NOMO-1 treated with dmso at 0.1 percent for 144 hours (cell line): ENCODE results near the gene ZC3H13.
A peak's percentile ranks its signal among the peaks of the same experiment; 100 is the strongest.

ENCODE experiments used
- DNase-seq: peaks from one replicate; lab custom pipeline; 2025; ENCODE audit not compliant: unreplicated experiment; lab: John Stamatoyannopoulos, UW

Gene ZC3H13, protein sequence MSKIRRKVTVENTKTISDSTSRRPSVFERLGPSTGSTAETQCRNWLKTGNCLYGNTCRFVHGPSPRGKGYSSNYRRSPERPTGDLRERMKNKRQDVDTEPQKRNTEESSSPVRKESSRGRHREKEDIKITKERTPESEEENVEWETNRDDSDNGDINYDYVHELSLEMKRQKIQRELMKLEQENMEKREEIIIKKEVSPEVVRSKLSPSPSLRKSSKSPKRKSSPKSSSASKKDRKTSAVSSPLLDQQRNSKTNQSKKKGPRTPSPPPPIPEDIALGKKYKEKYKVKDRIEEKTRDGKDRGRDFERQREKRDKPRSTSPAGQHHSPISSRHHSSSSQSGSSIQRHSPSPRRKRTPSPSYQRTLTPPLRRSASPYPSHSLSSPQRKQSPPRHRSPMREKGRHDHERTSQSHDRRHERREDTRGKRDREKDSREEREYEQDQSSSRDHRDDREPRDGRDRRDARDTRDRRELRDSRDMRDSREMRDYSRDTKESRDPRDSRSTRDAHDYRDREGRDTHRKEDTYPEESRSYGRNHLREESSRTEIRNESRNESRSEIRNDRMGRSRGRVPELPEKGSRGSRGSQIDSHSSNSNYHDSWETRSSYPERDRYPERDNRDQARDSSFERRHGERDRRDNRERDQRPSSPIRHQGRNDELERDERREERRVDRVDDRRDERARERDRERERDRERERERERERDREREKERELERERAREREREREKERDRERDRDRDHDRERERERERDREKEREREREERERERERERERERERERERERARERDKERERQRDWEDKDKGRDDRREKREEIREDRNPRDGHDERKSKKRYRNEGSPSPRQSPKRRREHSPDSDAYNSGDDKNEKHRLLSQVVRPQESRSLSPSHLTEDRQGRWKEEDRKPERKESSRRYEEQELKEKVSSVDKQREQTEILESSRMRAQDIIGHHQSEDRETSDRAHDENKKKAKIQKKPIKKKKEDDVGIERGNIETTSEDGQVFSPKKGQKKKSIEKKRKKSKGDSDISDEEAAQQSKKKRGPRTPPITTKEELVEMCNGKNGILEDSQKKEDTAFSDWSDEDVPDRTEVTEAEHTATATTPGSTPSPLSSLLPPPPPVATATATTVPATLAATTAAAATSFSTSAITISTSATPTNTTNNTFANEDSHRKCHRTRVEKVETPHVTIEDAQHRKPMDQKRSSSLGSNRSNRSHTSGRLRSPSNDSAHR (N-terminal part only)

DNA sequence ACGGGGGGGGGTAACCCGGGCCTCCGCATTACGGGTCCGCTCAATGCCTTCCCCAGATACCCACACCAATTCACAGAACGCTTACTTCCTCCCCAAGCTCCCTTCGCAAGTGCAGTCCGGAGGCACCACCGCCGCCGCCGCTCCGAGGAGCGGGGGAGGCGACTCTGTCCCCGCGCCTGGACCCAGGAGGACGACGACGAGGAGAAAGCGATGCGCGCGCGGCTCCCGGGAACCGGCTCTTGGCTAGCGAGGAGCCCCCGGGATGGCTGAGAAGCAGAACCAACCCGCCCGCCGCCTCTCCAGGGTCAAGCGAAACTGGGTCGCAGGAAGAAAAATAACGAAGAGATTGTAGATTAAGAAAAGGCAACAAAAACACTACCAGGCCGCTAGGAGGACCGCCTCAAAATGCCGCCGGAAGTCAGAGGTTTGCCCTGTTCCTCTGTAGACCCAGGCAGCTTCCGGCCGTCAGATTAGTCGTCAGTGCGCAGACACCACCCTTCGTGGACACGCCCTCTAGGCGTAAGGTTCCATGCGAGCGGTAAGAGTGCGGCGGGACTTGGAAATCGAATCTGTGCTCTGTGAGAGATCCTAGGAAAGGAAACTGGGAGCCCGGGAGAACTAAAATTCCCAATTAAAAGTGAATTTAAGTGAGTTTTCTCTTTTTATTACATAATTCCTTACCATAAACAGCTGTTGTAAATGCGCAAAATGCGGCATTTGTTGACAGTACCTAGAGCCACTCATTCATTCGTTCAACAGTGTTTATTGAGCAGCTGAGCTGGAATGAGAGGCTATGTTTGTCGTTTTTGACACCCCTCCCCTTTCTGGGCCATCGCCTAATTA is at the start of gene ZC3H13:
Gene ZC3H13 (minus strand): TSS at position 428 of the 843 bp plus-strand sequence. CDS start 7,239 bp downstream, outside the sequence.
- DNase-seq, result peak; percentile 91

DNA sequence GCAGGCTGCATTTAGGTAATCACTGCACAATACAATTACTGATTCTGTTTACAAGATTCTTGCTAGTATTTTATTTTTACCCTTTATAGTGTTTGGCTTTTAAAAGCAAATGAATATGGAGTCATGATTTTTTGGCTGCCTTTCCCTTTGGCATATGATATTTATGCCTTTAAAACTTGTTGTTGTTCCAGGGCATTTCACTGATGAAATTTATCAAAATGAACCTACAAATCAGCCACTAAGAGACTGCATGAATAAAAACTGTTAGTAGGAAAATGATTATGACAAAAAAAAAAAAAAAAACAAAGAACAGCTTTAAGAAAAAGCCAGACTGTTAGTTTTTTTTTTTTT is 49.7 kb upstream of the ZC3H13 start:
- DNase-seq, result no peak

DNA sequence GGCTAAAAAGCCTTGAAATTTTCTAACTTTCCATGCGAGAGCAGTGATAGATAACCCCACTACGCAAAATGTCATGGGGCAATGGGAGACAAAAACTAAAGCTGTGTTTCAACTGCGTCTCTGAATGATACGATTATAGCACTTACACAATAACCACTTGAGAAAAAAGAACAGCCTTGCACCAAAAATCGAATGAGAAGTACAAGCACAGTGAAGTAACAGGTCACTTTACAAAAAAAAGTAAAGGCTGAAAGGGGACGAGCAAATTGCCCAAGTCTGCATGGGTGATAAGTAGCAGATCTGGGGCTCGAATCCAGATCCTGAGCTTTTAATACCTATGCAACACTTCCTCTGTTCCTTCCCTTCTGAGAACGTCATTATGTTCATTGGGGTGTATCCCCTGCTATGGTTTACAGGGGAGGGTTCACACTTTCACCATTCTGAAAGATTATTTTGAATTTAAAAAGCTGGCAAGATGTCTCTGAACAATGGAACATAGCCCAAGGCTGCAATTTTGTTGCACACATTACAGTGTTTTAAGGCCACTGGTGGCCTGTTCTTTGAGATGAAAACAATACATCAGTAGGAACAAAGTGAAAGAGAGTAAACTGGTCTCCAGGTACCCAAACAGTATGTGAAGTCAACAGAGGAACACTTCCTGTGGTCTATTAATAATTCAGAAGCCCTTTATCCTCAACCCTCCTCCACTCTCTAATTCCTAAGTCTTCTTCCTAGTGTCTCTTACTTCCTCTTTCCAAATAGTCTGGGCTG is 49.1 kb upstream of the ZC3H13 start:
- DNase-seq, result peak; percentile 48

DNA sequence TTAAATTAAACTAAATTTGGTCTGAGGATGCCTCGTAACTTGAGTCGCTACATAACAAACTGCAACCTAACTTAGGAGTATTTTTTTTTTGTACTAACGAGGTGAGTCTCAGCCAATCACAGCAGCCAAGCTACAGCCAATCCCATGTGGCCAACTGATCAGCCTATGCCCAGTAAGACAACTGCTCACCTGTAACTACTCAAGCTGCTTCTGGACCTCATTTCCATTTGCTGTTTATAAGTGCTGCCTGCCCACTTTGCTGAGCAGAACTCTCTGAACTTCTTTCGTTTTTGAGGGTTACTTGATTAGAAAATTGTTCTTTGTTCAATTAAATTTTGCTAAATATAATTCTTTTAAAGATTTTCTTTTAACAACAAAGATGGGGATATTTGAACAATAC is 48.5 kb upstream of the ZC3H13 start:
- no peak for DNase-seq

DNA sequence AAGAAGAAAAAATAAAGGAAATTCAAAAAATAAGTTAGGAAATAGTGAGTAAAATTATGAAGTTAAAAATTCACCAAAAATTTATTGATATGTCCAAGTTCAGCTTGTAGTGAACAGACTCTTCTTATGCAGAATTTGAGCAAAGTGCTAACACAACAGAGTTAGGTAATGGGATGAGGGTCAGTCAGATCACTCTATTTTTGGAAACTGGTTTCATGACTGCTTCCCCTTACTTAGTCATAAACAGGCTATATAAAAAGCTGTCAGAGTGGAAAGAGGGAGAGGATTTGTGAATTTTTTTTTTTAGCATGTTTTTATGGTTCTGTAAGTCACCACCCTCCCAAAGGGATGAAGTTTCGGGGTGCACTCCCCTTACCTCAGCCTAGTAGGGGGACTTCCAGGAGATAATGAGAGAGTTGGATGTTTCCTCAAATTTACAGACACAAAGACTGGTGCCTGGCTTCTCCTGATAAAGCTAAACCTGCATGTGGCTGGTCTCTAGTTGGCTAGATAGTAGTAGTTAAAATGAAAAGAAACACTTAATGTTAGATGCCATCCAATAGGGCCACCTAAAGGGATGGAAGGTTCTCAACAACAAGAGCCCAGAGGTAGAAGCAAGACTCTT is 47.8 kb upstream of the ZC3H13 start:
- peak; percentile 44 for DNase-seq

DNA sequence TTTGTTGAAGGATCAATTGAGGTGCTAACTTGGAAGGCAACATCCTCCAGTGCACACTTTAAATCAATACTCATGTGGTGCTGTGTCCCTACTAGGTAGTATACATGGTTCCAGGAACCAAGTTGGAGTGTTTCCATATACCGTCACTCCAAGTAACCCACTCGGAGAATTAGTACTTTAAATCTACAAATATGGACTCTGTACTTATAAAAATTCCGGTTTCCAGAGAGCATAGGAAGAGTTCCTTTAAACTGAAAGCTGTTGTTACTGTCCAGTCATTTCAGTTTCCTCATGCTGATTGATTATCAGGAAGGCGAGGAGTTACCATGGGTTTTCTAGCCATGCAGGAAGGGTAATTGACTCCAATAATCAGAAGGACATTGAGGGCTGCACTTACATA is 45.1 kb upstream of the ZC3H13 start:
- no peak for DNase-seq

DNA sequence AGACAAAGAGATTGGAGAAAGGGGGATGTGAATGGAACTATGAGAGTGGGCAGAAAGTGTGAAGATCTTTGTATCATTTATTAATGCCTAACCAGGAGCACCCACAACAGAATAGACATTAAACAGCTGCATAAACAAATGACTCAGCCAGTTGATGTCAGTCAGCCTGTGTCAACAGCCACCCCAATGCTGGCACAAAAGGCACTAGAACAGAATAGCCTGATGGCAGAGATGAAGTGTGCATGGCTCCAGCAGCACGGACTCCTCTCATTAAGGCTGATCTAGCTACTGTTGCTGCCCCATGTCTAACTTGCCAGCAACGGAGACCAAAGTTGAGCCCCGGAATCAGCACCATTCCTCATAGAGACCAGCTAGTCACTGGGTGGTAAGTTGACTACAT is 44.5 kb upstream of the ZC3H13 start:
- no peak for DNase-seq

DNA sequence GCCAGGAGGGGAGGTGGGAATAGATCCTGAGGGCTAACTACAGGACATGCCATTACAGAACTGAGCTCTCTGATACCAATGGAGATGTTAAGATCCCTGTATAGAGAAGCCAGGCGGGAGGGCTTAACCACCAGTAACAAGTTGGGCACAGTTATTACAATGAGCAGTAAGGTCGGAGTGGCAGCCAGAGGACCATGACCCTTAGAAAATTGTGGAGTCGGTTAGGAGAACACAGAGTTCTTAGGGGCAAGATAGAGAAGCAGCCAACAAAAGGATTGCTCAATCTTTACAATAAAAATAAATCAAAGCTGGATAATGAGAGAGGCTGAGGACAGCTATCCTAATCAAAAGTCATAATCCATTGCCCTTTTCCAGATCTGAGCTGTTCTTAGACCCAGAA is 41.9 kb upstream of the ZC3H13 start:
- DNase-seq, result no peak

DNA sequence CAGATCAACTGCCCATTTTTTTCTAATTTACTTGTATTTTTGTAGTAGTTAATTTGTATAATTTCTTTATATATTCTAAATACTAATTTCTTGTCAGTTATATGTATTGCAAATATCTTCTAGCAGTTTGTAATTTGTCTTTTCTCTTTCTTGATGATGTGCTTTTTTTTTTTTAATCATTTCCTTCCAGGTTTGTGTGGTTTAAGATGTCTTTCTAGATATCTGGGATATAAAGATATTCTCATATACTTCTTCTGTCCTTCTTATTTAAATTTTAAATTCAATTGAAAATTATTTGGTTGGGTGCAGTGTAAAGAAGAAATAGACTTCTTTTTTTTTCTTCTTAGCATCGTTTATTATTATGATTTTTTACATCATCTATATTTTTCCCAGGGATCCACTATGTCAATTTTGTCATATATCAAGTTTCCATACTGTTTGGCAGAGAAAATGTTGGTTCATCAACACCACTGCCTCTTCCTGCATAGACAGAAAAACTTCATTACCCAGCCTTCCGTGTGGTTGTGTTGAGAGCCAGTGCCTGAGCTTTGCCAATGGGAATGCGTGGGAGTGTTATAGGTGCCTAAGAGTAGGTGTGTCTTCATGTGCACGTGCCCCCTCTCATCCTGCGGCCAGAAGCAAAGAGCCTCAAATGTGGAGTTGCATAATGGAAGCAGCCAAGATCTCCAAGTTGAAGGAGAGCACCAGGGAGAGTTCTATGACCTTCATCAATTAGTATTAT is 36.4 kb upstream of the ZC3H13 start:
- DNase-seq, result no peak

DNA sequence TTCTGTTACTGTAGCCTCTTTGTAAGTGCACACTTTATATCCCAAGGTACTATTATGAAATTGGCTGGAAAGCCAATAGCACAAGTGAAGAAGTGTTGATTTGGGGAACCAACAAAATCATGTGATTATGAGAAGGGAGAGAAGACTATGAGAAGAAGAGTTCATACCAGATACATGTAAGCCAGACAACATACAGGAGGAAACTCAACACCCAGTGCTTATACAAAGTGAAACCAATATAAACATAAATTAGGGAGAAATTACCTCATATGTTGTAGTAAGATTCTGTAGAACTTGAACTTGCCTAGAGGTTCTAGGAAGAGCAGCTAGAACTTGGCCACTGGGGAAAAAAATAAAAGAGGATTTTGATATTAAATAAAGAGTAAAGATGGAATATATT is 34.9 kb upstream of the ZC3H13 start:
- DNase-seq, result no peak

DNA sequence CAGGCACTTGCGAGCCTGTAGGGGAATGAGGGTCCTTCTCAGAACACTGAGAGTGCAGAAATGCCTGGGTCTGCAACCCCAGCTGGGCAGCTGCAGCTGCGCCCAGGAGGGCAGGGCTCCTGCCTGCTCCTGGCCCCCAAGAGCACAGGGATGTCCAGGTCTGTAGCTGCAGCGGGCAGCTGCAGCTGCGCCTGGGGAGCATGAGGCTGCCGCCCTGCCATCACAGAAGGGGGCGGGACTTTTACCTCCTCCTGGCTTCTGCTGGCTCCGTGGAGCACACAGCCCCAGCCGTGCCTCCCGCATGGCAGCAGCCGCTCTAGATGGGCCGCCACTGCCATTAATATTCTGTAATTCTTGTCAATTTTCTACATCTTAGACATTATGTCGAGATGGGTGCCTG is 34.4 kb upstream of the ZC3H13 start:
- DNase-seq, result no peak

DNA sequence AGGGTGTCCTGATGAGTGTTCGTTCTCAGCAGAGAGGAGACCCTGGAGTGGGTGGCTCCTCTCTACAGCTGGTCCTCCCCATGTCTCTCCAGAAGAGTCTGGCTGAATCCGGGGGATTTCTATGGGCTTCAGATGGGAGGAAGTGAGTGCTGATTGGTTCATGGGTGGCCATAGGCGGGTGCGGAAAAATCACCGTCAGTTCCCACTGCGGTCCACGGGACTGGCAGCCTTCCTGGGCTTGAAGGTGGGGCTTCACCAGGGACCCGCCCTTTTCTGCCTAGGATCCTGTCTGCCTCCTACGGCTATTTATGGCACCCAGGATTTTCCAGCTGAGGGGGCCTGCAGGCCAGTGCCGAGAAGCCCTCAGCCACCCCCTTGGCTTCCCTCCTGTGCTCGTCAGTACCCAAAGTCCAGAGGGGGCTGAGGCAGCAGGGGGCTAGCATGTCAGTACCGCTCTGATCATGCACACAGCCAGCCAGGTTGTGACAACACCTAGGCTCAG is 33.9 kb upstream of the ZC3H13 start:
- DNase-seq, result no peak

DNA sequence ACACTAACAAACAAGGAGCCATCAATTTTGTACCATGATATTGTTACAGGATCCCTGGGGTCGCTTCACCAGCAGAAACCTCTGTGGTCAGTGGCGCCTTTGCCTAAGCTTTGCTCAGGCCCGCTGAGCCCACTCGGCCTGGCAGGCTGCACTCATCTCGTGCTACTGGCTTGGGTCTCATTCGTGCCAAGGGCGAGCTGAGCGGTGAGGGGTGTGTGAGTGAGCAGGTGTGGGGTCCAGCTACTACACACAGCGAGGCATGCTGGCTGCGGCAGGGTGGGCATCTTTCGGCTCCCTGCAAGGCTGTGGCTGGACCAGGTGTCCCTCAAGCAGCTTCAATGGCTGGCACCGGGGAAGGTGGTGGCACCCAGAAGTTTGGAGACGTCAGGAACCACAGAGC is 33.2 kb upstream of the ZC3H13 start:
- no peak for DNase-seq

DNA sequence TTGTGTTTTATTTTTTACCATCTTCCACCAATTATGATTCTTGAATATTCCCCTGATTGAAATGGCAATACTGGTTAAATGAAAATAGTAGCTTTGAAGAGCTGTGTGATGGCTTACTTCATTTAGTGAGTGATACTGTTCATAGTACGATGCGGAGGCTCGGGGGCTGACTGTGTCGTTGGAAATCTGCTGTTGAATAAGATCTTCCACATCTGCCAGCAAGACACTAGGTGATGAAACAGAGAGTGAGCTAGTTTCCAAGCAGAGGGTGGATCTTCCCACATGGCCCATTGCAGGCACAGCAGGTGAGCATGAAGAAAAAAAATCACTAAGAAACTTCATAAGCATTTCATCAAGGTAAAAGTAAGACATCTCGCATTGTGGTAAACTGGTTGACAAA is 29.8 kb upstream of the ZC3H13 start:
- no peak for DNase-seq

DNA sequence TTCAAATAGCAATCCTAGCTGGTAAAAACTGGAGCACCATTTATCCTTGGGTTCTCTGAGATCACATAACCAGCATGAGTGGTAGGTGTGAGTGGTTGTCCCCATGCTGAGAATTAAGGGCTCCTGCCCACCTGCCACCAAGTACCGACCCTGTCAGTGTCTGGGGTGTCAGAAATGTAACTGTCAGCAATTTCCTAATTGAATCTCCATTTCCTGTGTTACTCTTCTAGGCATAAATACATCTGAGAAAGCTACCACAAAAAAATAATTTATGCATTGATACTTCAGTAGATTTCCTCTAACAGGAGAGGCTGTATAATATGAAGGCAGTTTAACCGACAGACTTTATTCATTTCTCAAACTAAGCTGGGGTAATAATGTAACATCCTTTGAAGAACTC is 27.2 kb upstream of the ZC3H13 start:
- DNase-seq, result no peak

DNA sequence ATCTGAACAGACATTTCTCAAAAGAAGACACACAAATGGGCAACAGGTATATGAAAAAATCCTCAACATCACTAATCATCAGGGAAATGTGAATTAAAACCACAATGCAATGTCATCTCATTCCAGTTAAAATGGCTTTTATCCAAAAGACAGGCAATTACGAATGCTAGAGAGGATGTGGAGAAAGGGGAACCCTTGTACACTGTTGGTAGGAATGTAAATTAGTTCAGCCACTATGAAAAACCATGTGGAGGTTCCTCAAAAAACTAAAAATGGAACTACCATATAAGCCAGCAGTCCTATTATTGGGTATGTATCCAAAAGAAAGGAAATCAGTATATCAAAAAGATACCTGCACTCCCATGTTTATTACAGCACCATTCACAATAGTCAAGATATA is 24.7 kb upstream of the ZC3H13 start:
- no peak for DNase-seq

DNA sequence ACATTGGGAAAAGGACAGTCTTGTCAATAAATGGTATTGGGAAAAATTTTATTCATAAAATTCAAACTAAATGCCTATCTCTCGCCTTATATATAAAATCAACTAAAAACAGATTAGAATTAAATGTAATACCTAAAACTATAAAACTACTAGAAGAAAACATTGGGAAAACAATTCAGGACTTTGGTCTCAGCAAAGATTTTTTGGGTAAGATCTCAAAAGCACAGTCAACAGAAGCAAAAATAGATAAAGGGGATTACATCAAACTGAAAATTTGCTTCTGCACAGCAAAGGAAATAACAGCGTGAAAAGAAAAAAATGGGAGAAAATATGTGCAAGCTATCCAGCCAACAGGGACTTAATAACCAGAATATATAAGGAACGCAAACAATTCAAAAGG is 24.3 kb upstream of the ZC3H13 start:
- DNase-seq, result no peak

DNA sequence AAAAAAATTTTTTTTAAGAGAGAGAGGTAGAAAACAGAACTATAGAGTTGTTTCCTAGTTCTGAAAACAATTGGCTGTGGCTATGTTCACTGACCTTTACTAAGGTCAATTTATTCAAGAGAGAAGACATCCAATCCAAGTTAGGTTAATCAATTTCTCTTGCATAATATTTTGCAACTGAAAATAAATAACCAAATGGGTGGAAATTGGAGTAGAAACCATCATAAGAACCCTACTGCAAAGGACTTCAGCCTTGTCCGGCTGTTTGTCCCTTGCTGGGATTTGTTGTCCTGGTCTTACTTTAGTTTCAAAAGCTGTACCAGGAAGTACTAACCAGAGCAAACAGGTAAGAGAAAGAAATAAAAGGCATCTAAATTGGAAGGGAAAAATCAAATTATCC is 23.3 kb upstream of the ZC3H13 start:
- no peak for DNase-seq
